ENCODE results near the gene PTPRD. TPM values are rescaled to one million over a fixed set of nuclear protein-coding genes. Genes with fewer than 3 reads are reported as not detected.

Gene PTPRD
- total and polyA plus RNA-seq, 9 of the 15 experiments (the other 6 are each of a cell fraction or from before 2014, with no cell fraction given), result 0.11 TPM; not detected in 8

GRCh38 chr9:9938432-9938831, 674.4 kb downstream of the PTPRD start:
- POLR2A ChIA-PET, result no interaction called here
- FAIRE-seq, result no peak

More at GRCh38 chr9:9938432-9938831, 674.4 kb downstream of the PTPRD start:
- WGBS (ENCODE audit: insufficient coverage, low coverage, missing lambda C conversion rate), result 0% methylated on average over 4 of the region's 4 CpGs
- Histone ChIP-seq H3K79me2 (ENCODE audit: control insufficient read depth, insufficient read depth, low read length) (no peaks in the 10 kb centered on the region), H3K4me1 (replicated peaks in 1 of 2; ENCODE audit: control insufficient read depth in 2 of 2, insufficient read depth in 2 of 2, low read length in 2 of 2) (no peaks in the 10 kb centered on the region), H3K4me2 (ENCODE audit: insufficient read depth, low read length) (no peak overlapping the region), H3K9me3 (replicated peaks; ENCODE audit: control insufficient read depth, insufficient read depth, low read depth, low read length) (no peaks in the 10 kb centered on the region), H2AFZ (ENCODE audit: low read depth, low read length) (no peak overlapping the region), H3K9ac (ENCODE audit: insufficient read depth in 1 of 2, low read depth in 2 of 2, low read length in 2 of 2) (no peak overlapping the region), H3K9me1 (ENCODE audit: control insufficient read depth, insufficient read depth, low read length) (no peaks in the 10 kb centered on the region), H3K36me3 (ENCODE audit: control insufficient read depth, insufficient read depth, low read length) (no peaks in the 10 kb centered on the region), H3K27ac (ENCODE audit: extremely low read depth, low read depth, low read length) (no peak overlapping the region), H3K4me3 (no peak overlapping the region), H4K20me1 (replicated peaks; ENCODE audit: control insufficient read depth, insufficient read depth, low read length) (no peaks in the 10 kb centered on the region), H3K27me3 (ENCODE audit: control insufficient read depth in 2 of 2, insufficient read depth in 2 of 2, low read length in 2 of 2) (no peaks in the 10 kb centered on the region)
- CTCF ChIA-PET (ENCODE audit: low intra/inter-chr PET ratio), result interaction anchor here (0.6 kb wide), 1 partner anchor 556 kb away, joined by 3 read pairs; no protein-coding TSS in a partner anchor
- intact Hi-C loops (cut with micrococcal nuclease) (no loop called here), in situ Hi-C loops (cut with MboI) (no loop called here)
- no peak for ATAC-seq
- TF ChIP-seq YY1 (IDR thresholded peaks at IDR 0.05; ENCODE audit: borderline replicate concordance in 1 of 3, control insufficient read depth in 1 of 3, extremely low read depth in 1 of 3, insufficient read depth in 3 of 3, insufficient read length in 1 of 3, insufficient replicate concordance in 2 of 3, low read depth in 1 of 3, low read length in 2 of 3), result no peak
- TF ChIP-seq POLR2A (conservative IDR thresholded peaks at IDR 0.05), result no peak
- TF ChIP-seq RFX7 (CRISPR knock-in tag; IDR thresholded peaks at IDR 0.05), result no peak
- TF ChIP-seq SMAD4 (CRISPR knock-in tag; conservative IDR thresholded peaks at IDR 0.05), result no peak
- no peak for TF ChIP-seq ZNF41 (CRISPR knock-in tag; conservative IDR thresholded peaks at IDR 0.05)
- no peak for TF ChIP-seq ZNF263 (CRISPR knock-in tag; IDR thresholded peaks at IDR 0.05; ENCODE audit: borderline replicate concordance)
- no peak for TF ChIP-seq IFI16 (CRISPR knock-in tag; IDR thresholded peaks at IDR 0.05)
- no peak for TF ChIP-seq PURB (CRISPR knock-in tag; IDR thresholded peaks at IDR 0.05; ENCODE audit: low read depth)
- no peak for TF ChIP-seq ZNF583 (CRISPR knock-in tag; IDR thresholded peaks at IDR 0.05)
- no peak for TF ChIP-seq GABPB1 (CRISPR knock-in tag; IDR thresholded peaks at IDR 0.05)
- no peak for TF ChIP-seq ZNF444 (CRISPR knock-in tag; IDR thresholded peaks at IDR 0.05)
- TF ChIP-seq ZNF586 (CRISPR knock-in tag; conservative IDR thresholded peaks at IDR 0.05), result no peak
- TF ChIP-seq HDAC2 (IDR thresholded peaks at IDR 0.05), result no peak
- TF ChIP-seq GATAD2A (IDR thresholded peaks at IDR 0.05), result no peak
- TF ChIP-seq TBL1XR1 (IDR thresholded peaks at IDR 0.05; ENCODE audit: low read length in 2 of 2), result no peak
- TF ChIP-seq POLR2AphosphoS5 (IDR thresholded peaks at IDR 0.05; ENCODE audit: control insufficient read depth, insufficient read depth, low read depth, low read length), result no peak
- no peak for TF ChIP-seq ZNF518B (CRISPR knock-in tag; IDR thresholded peaks at IDR 0.05)
- TF ChIP-seq USF1 (CRISPR knock-in tag; IDR thresholded peaks at IDR 0.05), result no peak
- no peak for TF ChIP-seq MLX (CRISPR knock-in tag; conservative IDR thresholded peaks at IDR 0.05)
- TF ChIP-seq FOXA1 (IDR thresholded peaks at IDR 0.05; ENCODE audit: borderline replicate concordance), result no peak
- no TSS peak for BruUV-seq (replicated peaks)
- DNase-seq (ENCODE audit: extremely low read depth in 1 of 4, low spot score in 3 of 4), result no peak
